Anterior cingulate cortex (tissue), 58 donors: ENCODE data around the gene SLC28A1.

ENCODE experiments used
- DNase-seq, 58 donors: peaks; one replicate each; lab custom pipeline; 2025; lab: John Stamatoyannopoulos, UW

Gene SLC28A1

GRCh38 chr15:84929795-84930603 is 45.5 kb downstream of the SLC28A1 start:
- no peak for DNase-seq

GRCh38 chr15:84934942-84935729 is 50.7 kb downstream of the SLC28A1 start:
- DNase-seq: no peak

DNA sequence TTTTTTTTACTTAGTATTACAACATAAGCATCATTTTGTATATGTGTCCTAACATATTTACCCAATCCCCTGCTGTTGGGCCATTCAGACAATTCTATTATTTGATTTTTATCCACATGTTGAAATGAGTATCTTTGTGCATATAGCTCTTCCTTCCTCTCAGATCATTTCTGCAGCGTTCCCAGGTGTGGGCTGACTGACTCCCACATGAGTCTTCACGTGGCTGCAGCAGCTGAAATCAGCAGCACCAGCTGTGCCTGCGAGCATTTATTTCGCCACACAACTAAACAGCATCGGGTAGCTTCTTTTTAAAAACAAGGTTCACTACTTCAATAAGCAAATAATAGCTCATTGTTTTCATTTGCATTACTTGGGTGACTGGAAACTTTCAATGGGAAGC is 52.7 kb downstream of the SLC28A1 start:
- peak in 7 of 58 donors; percentile 5 to 31 (median 12) for DNase-seq

GRCh38 chr15:84938726-84939125 is 54.3 kb downstream of the SLC28A1 start:
- no peak for DNase-seq

DNA sequence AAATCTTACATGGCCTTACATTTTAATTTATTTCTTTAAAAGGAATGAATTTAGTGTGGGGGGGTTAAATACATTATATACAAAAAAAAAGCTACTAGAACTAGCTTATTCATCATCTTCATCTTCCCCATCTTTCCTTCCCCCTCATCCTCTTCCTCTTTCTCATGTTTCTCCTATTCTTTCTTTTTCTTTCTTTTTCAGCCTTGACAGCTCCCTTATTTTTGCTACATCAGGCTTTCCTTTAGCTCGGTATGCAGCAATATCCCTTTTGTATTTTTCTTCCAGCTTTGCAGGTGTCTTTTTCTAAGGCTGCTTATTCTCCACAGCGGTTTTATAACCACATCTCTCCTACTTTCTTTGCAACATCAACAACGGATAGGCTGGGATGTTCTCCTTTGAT is 55.9 kb downstream of the SLC28A1 start:
- DNase-seq: no peak

GRCh38 chr15:84942456-84942855 is 58.0 kb downstream of the SLC28A1 start:
- no peak for DNase-seq

GRCh38 chr15:84944311-84944710 is 59.8 kb downstream of the SLC28A1 start:
- DNase-seq: no peak

DNA sequence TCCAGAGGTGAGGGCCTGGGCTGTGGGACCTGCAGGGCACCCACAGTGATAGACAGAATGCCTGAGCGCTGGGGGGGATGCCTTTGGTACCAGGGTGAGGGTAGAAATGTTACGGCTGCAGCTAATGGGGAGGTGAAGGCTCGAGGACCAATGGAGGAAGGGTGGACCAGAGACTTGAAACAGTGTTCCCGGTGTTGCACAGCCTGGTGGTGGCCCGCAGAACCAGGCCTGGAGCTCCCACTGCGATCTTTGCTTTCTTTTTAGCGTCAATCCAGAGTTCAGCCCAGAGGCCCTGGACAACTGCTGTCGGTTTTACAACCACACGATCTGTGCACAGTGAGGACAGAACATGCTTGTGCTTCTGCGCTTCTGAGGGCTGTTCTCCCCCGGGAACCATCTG is 60.4 kb downstream of the SLC28A1 start:
- DNase-seq: no peak

- DNase-seq: no peak
These were observed 62.5 kb downstream of the SLC28A1 start for GRCh38 chr15:84946772-84947489.

DNA sequence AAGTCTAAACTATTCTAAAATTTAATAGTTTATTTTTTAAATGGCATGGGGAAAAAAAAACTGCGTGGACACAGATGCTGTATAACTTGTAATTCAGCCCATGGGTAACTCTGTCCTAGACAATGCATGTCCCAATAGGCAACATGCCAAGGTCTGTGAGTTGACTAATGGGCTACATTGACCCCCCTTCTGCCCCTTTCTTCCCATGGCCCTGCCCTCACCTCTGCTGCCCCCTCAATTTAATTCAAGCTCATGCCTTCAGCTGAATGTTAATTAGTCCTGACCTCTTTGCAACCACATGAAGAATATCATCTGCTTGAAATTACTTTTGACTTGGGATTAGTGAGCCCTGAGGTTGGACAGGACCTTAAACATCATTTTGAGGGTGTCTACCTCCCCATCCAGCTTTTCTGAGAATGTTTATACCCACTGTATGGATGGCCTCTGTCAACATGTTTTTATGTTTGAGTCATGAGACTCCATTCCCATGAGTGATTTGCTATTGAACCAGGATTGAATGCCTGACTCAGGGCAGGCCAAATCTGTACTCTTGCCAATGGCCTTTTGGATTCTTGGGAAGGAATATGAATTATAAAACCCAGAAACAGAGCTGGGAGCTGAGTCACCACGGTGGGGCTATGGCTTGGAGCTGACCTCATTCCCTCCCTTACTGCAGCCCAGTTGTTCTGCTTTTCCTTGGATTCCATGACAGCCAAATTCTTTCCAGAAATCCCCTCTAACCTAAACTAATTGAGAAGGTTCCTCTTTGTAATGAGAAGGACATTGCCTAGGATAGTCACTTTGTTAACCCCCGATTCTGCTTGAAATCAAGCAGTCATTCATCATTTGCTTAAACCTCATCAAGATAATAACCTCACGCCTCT is 63.7 kb downstream of the SLC28A1 start:
- DNase-seq: peak in 5 of 58 donors; percentile 8 to 62 (median 26)

DNA sequence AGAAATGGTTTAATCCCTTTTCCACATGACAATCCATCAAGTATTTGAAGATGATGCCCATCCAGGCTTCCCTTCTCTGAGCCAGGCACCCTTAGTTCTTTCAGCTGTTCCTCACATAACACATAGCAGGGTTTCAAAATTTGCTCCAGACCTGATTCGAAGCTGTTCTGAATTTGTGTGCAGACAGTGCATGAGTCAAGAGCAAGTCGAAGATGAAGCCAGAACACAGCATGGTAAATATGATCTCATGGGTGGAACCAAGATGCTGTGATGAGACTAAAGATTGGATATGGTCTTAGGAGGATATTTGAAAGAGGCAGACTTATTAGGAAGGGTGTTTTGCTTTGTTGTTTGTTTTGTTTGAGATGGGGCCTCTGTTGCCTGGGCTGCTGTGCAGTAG is 64.6 kb downstream of the SLC28A1 start:
- DNase-seq: no peak

GRCh38 chr15:84949845-84950569 is 65.5 kb downstream of the SLC28A1 start:
- DNase-seq: peak in 21 of 58 donors; percentile 6 to 72 (median 30)

DNA sequence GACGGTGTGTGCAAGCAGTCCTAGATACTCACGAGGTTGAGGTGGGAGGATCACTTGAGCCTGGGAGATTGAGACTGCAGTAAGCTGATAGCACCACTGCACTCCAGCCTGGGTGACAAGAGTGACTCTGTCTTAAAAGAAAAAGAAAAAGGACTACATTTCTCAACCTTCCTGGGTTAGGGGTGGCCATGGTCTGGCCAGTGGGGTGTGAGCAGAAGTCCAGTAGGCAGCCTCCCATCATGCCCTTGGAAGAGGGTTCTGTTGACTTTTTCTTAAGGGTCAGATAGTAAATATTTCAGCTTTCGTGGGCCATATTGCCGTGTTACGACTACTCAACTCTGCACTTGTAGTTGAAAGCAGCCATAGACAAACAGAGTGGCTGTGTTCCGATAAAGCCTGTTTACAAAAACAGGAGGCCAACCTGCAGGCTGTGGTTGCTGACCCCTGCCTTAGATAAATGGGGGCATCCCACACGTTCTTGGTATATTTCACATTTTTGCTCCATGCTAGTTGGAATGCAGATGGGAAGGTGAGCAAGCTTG is 66.2 kb downstream of the SLC28A1 start:
- no peak for DNase-seq

DNA sequence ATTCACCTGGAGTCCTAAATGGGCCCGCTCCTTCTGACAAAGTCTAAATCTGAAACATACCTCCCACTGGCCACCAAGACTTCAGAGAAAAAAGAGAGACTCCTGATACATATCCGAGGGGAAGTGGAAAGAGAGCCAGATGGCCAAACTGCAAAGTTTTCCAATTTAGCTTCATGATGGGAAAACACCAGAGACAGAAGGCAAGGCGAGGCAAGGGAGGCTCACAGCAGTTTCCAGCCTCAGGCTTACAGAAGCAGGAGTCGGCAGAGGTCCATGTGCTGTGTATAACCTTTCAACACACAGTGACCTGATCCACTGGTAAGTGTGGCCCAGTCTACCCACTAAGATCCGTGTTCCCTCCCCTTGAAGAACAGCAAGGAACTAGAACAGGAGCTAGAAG is 67.3 kb downstream of the SLC28A1 start:
- peak in 2 of 58 donors; percentile 6 to 7 for DNase-seq

DNA sequence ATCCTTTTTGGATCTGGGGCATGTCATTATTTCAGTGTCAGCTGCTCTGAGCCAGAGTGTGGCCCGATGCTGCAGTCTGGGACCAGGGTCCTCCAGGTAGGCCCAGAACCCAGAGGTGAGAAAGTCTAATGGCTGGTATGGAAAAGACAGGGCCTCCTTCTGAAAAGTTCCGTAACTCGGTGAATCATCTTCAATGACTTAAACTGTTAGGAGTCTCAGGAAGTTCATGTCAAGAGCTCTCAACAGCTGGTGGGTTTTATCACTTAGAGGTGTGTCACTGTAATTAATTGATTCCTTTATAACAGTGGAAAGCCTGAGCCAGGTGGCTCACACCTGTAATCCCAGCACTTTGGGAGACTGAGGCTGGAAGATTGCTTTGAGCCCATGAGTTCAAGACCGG is 68.7 kb downstream of the SLC28A1 start:
- no peak for DNase-seq

DNA sequence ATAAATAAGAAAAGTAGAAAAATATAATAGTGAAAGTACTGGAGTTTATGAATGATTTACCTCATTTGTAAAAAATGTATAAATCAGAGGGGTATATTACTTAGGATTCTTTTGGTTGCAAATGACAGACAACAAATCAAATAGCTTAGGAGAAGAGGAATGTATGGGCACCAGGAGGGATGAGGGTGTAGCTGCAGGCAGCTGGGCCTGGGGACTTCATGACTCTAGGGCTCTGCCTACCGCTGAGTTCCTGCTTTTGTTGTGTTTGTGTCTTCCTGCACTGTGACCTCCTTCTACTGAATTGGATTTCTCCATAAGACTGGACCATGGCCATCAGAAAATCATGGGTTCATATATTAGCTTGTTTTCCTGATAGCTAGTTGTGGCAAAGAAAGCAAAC is 69.3 kb downstream of the SLC28A1 start:
- DNase-seq: no peak

DNA sequence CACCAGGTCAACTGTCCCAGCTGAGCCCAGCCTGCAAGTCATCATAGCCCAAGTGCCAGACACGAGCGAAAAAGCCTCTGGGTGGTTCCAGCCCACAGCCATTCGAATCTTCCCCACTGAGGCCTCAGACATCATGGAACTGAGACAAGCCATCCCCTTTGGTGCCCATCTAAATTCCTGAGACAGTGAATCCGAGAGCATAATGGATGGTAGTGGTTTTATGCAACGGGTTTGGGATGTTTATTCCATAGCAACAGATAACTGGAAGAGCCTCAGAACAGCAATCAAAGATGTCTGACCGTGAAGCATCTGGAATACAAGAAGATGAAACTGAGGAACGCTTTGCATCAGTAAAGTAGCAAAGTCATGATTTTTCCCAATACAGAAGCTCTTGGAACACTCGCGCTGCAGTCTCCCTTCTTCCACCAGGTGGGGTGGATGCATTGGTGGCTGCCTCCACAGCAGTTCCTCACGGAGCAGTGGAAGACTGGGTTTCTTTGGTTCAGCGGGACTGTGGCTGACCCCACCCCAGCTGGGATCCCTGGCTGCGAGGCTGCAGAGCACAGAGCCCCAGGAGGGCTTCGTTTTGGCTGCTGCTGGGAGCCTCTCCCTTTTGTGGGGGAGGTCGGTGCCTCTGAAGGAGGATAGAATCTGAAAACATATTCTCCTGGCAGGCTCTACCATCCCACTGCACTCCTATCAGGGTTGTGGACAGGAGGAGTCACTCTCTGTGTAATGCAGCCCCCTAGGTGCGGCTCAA is 70.8 kb downstream of the SLC28A1 start:
- peak in 54 of 58 donors; percentile 11 to 84 (median 56) for DNase-seq

DNA sequence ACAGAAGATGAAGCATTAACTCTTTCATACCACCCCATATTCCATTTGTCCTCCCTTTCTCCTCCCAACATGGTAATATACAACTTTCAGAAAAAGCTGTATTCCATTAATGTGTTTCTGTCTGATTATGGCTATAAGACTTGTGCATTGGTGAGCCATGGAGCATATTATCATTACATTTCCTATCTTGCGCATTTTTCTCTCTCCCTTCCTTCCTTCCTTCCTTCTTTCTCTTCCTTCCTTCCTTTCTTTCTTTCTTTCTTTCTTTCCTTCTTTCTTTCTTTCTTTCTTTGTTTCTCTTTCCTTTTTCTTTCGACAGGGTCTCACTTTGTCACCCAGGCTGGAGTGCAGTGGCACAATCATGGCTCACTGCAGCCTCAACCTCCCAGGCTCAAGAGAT is 71.7 kb downstream of the SLC28A1 start:
- DNase-seq: no peak
